PC-9 (cell line): ENCODE measurements around the gene CD200.

Source experiments
- CTCF ChIP-seq: fragments of 200-600 bp; sonication (generic); conservative IDR thresholded peaks from 2 replicates; pipeline ENCODE4 v1.6.1; 2017; ENCODE audit warnings: mixed run types, antibody characterized with exemption, mild to moderate bottlenecking, moderate library complexity
- EZH2 ChIP-seq: fragments of 200-600 bp; sonication (generic); IDR thresholded peaks from 2 replicates; pipeline ENCODE4 v1.8.0; 2017; ENCODE audit warnings: antibody characterized with exemption, low read depth

- TF ChIP-seq CTCF (no peak), EZH2 (no peak)
Measured at GRCh38 chr3:112377568-112378071, 44.7 kb downstream of the CD200 start.
